NCI-H524 treated with DMSO at 0.1 percent for 48 hours (cell line): ENCODE measurements around the gene PSMD2.

Experiments
- DNase-seq: peaks from one replicate; lab custom pipeline; 2025; lab: John Stamatoyannopoulos, UW

The PSMD2 gene

DNA sequence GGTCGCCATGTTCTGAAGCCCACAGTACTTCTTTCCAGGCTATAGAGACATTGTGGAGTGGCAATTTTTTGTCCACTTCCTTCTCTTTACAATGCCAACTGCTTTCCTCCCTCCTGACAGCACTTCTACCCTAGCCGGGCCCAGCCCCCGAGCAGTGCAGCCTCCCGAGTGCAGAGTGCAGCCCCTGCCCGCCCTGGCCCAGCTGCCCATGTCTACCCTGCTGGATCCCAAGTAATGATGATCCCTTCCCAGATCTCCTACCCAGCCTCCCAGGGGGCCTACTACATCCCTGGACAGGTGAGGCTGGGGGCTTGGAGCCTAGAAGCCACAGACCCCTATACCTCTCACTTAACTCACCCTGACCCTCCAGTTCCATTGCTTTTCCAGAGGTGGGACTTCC lies 18.2 kb downstream of the PSMD2 start:
- DNase-seq, result no peak

DNA sequence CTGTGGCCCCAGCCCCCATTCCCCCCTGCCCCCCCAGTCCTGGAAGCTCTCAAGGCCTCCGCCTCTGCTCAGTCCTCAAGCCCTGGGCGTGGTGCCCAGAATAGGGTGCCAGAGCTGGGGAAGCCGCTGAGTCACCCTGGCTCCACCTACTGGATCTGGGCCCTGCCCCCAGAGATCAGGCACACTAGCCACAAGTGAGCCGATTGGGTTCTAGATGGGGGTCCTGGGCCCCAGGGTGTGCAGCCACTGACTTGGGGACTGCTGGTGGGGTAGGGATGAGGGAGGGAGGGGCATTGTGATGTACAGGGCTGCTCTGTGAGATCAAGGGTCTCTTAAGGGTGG lies 21.0 kb downstream of the PSMD2 start:
- DNase-seq, result no peak

DNA sequence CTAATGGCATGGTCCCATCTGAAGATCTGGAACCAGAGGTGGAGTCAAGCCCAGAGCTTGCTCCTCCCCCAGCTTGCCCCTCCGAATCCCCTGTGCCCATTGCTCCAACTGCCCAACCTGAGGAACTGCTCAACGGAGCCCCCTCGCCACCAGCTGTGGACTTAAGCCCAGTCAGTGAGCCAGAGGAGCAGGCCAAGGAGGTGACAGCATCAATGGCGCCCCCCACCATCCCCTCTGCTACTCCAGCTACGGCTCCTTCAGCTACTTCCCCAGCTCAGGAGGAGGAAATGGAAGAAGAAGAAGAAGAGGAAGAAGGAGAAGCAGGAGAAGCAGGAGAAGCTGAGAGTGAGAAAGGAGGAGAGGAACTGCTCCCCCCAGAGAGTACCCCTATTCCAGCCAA lies 22.6 kb downstream of the PSMD2 start:
- DNase-seq, result no peak

DNA sequence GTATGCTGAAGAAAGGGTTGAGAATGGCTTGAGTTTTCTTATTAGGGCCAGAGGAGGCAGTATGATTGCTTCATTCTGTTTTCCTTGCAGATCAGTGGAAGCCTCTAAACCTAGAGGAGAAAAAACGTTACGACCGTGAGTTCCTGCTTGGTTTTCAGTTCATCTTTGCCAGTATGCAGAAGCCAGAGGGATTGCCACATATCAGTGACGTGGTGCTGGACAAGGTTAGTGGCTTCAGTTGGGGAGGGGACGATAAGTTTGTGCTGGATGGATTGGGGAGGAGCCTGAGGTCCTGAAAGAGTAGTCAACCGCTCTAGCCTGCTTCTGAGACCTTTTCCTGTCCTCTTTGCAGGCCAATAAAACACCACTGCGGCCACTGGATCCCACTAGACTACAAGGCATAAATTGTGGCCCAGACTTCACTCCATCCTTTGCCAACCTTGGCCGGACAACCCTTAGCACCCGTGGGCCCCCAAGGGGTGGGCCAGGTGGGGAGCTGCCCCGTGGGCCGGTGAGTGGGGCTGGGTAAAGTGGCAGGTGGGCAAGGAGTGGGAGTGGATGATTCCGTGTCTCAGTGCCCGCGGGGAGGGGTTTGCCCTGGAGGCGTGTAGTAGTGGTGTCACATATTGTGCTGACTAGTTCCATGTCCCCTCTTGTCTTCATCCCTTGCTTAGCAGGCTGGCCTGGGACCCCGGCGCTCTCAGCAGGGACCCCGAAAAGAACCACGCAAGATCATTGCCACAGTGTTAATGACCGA lies 23.9 kb downstream of the PSMD2 start:
- DNase-seq, result no peak

DNA sequence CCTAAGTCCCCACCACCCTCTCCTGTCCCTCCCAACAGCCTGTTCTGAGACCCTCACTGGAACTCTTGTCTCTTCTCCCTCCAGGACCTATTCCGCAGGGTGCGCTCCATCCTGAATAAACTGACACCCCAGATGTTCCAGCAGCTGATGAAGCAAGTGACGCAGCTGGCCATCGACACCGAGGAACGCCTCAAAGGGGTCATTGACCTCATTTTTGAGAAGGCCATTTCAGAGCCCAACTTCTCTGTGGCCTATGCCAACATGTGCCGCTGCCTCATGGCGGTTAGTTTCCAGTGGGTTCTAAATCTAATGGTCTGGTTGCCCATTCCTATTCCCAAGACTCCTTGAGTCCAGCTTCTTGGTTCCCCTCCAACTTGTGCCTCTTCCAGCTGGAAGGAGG lies 24.7 kb downstream of the PSMD2 start:
- DNase-seq, result no peak

DNA sequence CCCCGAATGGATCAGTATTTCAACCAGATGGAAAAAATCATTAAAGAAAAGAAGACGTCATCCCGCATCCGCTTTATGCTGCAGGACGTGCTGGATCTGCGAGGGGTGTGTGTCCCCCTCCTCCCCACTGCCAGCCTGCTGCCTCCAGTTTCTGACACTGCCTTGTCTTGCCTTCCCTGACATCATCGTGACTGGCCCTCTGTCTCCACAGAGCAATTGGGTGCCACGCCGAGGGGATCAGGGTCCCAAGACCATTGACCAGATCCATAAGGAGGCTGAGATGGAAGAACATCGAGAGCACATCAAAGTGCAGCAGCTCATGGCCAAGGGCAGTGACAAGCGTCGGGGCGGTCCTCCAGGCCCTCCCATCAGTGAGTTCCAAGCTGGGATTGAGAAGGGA lies 26.2 kb downstream of the PSMD2 start:
- no peak for DNase-seq

DNA sequence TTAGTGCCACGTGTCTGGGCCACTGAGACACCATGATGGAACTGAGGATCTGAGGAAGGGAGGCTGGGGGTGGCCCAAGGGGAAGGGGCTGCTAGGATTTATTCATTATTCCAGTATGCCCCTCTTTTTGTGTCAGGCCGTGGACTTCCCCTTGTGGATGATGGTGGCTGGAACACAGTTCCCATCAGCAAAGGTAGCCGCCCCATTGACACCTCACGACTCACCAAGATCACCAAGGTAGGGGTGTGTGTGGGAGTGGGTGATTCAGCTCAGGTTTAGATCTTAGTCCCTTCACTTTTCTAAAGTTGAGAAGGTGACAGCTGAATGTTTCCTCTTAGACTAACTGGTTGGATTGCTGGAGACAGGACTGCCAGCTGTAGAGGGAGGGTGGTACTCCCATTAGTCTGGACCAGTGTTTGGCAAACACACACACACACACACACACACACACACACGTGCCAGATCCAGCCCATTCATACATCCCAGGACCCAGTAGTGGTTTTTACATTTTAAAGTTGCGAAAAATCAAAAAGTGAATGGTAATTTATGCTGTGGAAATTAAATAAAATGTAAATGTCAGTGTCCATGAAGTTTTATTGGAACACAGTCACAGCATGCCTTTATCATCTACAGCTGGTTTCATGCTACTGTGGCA lies 26.8 kb downstream of the PSMD2 start:
- DNase-seq, result no peak

DNA sequence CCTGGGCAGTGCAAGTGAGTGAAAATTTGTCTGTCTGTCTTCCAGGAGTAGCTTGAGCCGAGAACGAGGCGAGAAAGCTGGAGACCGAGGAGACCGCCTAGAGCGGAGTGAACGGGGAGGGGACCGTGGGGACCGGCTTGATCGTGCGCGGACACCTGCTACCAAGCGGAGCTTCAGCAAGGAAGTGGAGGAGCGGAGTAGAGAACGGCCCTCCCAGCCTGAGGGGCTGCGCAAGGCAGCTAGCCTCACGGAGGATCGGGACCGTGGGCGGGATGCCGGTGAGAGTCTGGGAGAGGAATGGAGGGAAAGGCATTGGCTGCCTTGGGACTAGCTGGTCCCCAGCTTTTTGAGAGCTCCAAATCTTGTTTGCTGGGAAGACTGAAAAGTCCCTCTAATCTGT lies 28.1 kb downstream of the PSMD2 start:
- DNase-seq, result no peak

DNA sequence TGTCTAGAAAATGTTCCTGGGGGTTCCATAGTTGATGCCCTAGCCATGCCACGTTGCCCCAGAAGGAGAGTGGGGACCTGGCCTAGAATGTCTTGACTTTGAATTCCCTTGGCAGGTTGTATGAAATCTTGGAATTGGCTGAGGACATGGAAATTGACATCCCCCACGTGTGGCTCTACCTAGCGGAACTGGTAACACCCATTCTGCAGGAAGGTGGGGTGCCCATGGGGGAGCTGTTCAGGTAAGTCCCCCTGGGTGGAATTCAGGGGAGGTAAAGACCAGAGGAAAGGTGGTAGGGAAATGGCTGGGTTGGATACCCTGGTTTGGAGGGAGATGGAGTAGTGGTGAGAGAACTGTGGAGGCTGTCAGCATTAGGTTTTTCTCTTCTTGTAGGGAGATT lies 29.5 kb downstream of the PSMD2 start:
- no peak for DNase-seq

DNA sequence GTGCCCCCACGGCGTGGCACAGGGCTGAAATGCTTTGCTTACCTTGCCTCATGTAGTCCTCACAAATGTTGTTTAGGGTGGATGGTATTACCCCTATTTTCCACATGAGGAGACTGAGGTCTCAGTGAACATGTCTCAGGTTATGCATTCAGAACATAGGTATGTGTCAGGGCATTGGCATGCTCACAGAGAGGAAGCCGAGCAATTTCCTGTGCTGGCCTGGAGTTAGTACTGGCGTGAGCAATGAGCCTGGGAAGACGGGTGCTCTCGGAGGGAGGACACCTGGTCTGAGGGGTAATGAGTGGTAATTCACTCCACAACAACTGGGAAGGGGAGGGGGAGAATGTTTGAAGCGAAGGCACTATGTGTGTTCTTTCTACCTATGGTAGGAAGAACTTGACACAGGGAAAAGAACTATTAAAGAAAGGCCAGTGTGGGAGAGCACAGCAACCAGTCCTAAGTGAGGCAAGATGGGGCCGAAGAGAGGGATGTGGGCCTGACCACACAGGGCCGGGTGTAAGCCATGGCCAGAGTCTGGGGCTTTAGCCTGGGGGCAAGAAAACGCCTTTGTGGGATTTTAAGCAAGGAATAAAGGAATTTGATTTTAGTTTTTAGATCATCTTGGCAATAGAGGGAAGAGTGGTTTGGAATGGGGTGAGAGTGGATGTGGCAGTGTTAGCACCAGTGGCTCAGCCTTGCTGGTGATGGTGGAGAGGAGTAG lies 33.5 kb downstream of the PSMD2 start:
- no peak for DNase-seq

DNA sequence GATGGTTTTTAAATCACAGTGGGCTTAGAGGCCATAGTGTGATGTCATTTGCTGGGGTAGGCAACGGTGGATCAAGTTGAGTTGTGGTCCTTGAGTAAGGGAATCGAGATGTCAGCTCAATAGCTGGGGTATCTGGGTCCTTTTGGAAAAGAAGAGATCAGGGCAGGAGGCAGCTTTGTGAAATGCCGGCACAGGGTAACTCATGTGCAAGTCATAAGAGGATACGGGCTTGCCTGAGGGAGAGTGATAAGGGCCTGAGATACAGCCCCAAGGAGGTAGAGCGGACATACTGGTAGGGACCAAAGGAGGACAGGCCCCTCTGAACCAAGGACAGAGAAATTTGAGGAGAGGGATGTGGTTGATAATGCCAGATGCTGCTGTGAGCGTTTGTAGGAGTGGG lies 34.1 kb downstream of the PSMD2 start:
- no peak for DNase-seq

DNA sequence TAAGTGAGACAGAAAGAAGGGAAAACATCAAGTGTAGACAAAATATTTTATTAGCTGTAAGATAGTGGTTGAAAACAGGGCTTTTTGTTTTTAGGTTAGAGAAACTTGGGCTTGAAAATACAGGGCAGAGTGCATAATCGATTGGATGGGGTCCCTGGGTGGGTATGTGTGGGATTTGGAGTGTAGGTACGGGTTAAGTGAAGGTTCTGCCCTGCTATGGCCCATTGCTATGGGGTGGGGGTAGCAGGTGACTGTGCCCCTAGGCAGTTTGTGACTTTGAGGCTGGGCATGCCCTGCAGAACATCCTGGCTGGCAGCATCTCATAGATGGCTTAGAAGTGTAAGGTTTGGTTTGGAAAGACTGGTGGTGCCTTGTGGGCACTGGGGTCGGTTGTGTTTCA lies 34.7 kb downstream of the PSMD2 start:
- DNase-seq, result no peak

DNA sequence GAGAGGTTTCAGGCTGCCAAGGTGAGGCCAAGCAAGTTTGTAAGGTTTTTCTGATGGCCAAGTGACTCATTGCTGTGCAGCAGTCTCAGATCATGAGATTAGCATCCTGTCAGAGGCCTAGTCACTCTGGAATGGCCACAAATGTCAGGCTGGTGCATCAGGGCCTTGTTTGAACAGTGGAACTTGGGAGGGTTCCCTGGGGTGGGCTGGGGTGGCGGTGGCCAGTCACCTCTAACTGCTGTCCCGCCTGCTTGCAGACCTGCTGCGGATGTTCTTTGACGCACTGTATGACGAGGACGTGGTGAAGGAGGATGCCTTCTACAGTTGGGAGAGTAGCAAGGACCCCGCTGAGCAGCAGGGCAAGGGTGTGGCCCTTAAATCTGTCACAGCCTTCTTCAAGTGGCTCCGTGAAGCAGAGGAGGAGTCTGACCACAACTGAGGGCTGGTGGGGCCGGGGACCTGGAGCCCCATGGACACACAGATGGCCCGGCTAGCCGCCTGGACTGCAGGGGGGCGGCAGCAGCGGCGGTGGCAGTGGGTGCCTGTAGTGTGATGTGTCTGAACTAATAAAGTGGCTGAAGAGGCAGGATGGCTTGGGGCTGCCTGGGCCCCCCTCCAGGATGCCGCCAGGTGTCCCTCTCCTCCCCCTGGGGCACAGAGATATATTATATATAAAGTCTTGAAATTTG lies 35.6 kb downstream of the PSMD2 start:
- no peak for DNase-seq

DNA sequence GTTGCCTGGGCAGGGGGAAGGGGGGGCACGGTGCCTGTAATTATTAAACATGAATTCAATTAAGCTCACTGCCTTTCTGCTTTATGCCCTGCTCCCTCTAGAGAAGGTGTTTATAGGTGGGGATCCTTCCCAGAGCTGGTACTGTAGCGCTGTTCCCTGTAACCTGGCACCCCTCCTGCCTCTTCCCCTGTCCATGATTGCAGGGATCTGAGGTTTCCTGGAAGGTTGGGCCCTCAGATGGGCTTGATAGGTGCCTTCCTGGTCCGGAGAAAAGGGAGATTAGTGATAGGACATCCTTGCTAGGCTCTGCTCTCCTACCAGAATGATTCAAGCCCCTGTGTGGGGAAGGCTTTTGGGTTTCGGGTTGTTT lies 36.2 kb downstream of the PSMD2 start:
- no peak for DNase-seq

DNA sequence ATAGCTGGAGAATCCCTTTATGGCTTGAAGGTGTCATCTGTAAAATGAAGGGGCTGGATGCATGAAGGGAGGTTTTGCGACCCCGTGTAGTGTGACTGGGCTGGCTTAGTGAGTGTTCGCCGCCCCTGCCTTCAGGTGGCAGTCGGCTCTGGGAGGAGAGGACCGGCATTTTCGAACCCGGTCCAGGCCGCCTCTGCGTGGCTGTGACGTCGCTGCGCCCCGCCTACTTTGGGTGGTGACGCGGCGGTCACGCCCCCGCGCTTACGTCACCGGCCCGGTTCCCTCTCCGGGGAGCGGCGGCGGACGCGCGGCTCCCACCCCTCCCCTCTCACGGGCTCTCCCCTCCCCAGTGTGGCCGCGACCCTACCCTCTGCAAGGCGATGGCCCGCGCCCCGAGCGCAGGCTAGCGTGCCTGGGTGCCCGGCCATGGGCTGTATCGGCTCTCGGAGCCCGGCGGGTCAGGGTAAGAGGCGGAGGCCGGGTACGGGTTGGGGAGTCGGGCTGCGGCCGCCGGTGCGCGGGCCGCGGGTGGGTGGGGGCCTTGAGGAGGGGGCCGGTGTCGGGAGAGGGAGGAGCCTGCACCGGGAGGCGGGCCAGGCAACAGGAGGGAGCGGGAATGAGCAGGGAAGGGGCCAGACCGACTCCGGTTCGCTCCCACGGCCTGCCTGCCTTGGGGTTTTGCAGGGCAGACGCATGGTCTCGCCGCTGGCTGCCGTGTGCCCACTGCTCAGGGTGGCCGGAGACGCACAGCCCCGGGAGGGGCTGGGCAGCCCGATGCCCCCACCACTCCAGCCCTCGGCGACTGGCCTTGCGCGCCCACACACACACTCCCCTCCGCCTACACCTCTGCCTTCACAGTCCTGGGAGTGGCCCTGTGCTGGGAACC lies 36.9 kb downstream of the PSMD2 start:
- peak; percentile 22 for DNase-seq

DNA sequence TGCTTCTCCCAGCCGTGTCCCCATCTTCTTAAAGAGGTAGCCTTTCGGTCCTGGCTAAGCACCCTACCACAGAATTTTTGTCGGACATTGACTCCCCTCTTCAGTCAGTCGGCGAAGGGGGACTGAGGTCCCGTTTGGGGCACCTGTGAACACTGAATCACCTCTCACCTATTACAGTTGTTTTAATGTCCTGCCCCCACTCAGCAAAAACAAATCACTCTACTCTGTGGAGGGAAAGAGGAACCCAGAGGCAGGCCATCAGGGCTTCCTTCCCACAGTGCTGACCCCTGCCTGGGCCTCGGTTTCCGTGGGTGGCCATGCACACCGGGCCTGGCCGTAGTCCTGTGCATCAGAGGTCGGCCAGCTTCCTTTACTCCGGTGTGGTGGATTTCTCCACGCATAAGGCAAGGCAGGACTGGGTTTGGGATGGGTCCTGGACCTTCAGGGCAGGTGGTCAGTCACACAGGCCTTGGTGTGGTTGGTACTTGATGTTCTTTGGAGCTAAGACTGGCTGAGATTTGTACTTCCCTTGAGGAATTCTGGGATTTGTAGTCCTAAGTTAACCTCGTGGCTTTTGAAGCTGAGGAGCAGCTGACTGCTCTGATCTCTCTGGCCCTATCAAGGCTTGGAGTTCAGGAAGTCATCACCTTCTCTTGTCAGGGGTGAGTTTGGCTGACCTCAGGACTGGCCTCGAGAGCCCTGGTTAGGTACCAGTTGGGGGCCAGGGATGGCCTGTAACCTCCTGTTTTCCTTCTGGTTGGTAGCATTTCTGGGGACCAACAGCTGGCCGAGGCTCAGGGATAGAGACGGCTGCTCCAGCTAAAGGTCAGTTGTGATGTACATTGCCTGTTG lies 37.7 kb downstream of the PSMD2 start:
- DNase-seq, result no peak

DNA sequence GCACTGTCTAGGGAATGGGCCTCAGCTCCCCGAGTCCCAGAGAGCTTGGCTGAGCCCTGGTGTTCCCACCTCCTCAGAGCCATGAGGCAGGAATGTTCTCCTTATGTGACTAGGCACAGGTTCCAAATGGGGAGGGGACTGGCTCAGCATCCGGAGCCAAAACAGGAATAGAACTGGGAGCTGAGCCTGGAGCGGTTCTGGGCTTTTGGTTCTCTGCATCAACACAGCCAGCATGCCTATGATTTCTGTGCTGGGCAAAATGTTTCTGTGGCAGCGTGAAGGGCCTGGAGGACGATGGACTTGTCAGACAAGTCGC lies 38.3 kb downstream of the PSMD2 start, which contains the start of gene FAM131A:
Gene FAM131A (plus strand): TSS at position 202 of the 316 bp plus-strand sequence. CDS start 31 bp downstream, at position 233.
- DNase-seq, result no peak

DNA sequence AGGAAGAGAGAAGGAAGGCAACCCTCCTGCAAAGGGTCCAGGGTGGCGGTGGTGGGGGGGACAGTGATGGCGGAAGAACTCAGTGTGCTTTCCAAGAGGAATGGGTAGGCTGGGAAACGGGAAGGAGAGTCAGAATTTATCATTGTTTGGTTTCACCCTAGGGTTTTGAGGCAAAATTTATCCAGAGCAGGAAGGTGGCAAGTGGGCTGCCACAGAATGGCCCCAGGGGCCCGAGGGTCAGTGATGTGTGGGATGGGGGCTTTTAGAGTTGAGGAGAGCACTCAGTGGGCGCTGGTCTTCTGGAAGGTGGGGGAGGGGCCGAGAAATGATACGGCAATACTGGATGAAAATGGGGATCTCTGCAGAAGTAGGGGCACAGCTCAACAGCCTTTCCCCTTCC lies 38.9 kb downstream of the PSMD2 start:
- DNase-seq, result no peak

DNA sequence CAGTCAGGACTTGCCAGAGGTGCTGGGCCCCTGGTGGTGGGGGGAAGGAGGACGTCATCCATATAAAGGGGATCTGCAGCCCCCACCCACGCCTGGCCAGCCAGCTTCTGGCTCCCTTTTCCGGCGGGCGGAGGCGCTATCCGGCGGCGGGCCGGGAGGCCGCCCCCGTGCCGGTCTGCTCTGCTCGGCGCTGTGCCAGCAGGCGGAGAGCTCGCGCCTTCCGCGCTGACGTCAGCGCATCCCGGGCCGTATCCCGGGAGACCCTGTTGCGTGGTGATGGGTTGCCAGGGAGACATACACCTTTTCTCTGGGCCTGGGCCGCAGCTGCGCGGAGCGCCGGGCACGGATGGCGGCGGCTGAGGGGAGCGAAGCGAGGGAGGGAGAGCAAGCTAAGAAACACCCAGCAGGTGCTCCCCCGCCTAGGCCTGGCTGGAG lies 39.5 kb downstream of the PSMD2 start:
- peak; percentile 42 for DNase-seq

DNA sequence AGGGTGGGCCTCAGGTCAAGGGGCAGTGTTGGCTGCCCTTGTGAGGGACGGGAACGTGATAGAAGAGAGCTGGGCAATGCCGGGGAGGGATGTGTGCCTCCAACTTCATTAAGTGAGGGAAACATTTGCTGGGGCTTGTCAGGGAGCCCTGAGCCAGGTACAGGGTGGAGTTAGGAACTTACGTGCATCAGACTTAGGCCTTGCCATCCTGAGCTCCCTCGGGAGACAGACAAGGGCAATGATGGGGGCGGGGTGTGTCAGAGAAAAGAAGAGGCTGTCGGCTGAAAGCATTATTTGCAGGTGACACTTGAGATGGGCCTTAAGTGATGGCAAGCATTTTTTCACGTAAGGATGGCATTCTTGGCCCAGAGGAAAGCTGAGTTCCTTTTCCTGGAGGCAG lies 40.0 kb downstream of the PSMD2 start:
- DNase-seq, result no peak
